ENCODE data around the gene PEX11G. TPM values are rescaled to one million over a fixed set of nuclear protein-coding genes. Genes with fewer than 3 reads are reported as not detected.

PEX11G gene
- total RNA-seq, 1 donor from 2014 or later, result 2.7 TPM

DNA sequence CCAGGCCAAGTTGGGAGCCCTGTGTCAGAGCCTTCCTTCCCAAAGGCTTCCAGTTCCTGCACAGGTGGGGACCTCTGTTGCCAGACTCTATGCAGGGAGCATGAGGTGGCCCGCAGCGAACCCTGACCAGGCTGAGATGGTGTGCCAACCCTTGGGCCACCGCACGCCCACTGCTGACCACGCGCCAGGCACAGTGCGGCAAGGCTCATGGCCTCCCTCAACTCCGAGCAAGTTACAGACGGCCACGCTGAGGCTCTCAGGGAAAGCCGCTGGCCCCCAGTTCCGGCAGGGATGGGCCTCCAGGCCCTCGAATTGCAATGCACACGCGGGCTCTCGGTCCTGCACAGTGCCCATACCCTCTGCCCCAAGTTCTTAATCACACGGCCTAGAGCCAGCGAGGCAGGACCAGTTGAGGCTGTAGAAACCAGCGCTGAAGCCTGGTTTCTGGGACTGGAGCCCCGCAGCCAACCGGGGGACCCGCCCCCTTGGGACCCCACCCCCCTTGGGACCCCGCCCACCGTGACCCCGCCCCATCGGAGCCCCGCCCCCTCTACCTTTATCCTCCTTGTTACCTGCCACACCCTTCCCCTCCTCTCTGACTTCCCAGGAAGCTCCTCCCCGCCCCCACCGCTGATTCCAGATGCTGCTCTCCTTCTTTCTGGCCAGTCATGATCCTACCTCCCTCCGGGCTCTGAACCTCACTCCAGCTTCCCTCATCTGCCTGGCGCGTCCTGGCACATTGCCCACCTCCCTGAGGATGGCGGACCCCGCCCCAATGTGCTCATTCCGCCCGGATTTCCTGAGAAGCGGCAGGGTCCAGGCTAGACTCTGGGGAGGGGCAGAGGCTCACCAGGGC, 6.0 kb downstream of the PEX11G start:
- TF ChIP-seq POLR2AphosphoS5 (IDR thresholded peaks at IDR 0.05; ENCODE audit: insufficient read depth in 1 of 2, low read depth in 1 of 2) (no peak), POLR2A (IDR thresholded peaks at IDR 0.05) (no peak)
- TF ChIP-seq, protein P1, sequence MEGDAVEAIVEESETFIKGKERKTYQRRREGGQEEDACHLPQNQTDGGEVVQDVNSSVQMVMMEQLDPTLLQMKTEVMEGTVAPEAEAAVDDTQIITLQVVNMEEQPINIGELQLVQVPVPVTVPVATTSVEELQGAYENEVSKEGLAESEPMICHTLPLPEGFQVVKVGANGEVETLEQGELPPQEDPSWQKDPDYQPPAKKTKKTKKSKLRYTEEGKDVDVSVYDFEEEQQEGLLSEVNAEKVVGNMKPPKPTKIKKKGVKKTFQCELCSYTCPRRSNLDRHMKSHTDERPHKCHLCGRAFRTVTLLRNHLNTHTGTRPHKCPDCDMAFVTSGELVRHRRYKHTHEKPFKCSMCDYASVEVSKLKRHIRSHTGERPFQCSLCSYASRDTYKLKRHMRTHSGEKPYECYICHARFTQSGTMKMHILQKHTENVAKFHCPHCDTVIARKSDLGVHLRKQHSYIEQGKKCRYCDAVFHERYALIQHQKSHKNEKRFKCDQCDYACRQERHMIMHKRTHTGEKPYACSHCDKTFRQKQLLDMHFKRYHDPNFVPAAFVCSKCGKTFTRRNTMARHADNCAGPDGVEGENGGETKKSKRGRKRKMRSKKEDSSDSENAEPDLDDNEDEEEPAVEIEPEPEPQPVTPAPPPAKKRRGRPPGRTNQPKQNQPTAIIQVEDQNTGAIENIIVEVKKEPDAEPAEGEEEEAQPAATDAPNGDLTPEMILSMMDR (IDR thresholded peaks at IDR 0.05), result no peak
- H3K36me3 ChIP-seq, result no peaks in the 10 kb centered on the region
- H3K4me1 ChIP-seq, result peaks cover 30% of the 10 kb centered on the region
- H3K27me3 ChIP-seq, result no peaks in the 10 kb centered on the region
- no peaks in the 10 kb centered on the region for H3K9me3 ChIP-seq
- H3K4me3 ChIP-seq, result no peak overlapping the region
- DNase-seq (ENCODE audit: extremely low spot score in 2 of 2), result no peak
- peak overlapping the region; percentile 15 for H3K27ac ChIP-seq
- intact Hi-C loops (cut with DNase I), result no loop called here

DNA sequence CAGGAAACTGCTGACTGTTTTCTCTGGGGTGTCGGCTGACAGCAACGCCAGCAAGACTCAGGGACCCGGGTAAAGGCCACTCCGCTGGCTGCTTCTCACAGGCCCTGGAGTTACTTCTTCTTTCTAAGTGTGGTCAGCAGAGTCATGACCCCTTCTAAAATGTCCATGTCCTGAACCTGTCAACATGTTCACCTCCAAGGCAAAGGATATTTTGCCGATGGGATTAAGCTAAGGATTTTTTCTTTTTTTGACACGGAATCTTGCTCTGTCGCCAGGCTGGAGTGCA, 7.9 kb downstream of the PEX11G start:
- DNase-seq (ENCODE audit: extremely low spot score in 2 of 2), result no peak
- no peaks in the 10 kb centered on the region for H3K9me3 ChIP-seq
- H3K27me3 ChIP-seq, result no peaks in the 10 kb centered on the region
- H3K4me3 ChIP-seq, result no peak overlapping the region
- peaks cover 30% of the 10 kb centered on the region for H3K4me1 ChIP-seq
- no peak overlapping the region for H3K27ac ChIP-seq
- no peaks in the 10 kb centered on the region for H3K36me3 ChIP-seq
- no peak for TF ChIP-seq POLR2AphosphoS5 (IDR thresholded peaks at IDR 0.05; ENCODE audit: insufficient read depth in 1 of 2, low read depth in 1 of 2)
- TF ChIP-seq, protein P1 (IDR thresholded peaks at IDR 0.05), result no peak
- no peak for TF ChIP-seq POLR2A (IDR thresholded peaks at IDR 0.05)
- intact Hi-C loops (cut with DNase I), result no loop called here

DNA sequence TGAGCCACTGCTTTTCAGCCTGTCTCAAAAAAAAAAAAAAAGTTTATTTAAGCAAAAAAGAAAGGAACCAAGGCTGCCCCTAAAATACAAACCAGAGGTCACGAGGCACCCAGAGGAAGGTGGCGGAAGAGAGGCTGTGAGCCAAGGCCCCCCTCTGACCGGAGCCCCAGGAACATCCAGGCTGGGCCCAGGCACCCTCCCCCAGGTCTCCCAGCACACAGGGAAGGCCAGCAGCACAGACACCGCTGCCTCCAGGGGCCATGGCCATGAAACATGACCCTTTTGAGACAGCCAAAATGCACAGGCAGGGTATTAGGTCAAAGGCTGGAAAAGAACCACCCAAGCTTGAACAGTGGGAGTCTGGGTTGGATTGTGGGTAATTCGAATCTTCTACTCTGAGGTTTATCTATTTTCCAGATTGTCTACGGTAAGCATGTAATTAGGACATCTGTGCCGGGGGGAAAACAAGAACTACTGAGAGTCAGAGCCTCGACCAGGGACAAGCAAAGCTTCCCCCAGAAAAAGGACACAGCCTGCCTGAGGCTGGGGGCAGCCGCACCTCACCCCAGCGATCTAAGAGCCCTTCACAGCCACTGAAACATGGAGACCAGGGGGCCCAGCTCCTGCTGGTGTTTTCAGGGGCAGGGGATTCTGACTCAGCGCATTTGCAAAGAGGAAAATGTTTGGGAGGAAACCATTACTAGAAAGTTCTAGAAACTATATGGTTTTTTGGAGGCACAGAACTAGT, 8.4 kb downstream of the PEX11G start:
- TF ChIP-seq POLR2AphosphoS5 (IDR thresholded peaks at IDR 0.05; ENCODE audit: insufficient read depth in 1 of 2, low read depth in 1 of 2), result no peak
- TF ChIP-seq POLR2A (IDR thresholded peaks at IDR 0.05), result no peak
- TF ChIP-seq, protein P1 (IDR thresholded peaks at IDR 0.05), result no peak
- no peak for DNase-seq (ENCODE audit: extremely low spot score in 2 of 2)
- Histone ChIP-seq H3K36me3 (no peaks in the 10 kb centered on the region), H3K4me1 (peaks cover 30% of the 10 kb centered on the region), H3K27ac (no peak overlapping the region), H3K4me3 (no peak overlapping the region), H3K27me3 (no peaks in the 10 kb centered on the region), H3K9me3 (no peaks in the 10 kb centered on the region)
- intact Hi-C loops (cut with DNase I), result no loop called here

DNA sequence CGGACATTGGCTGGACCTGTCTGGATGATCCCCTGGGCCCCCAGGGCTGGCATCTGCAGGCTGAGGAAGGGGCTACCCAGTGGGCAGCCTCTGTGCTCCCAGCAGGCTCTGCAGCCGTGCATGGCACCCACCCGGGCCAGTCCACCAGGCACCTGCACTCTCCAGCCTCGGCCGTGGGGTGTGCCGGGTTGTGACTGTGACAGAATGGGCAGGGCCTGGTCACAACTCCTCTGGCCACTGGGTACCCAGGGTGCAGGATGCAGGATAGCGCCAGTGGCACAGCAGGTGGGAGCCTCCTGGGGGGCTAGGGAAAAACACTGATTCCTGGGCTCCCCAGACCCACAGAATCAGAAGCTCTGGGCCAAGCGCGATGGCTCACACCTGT, 10.0 kb downstream of the PEX11G start:
- intact Hi-C loops (cut with DNase I), result no loop called here
- no peaks in the 10 kb centered on the region for H3K36me3 ChIP-seq
- H3K9me3 ChIP-seq, result no peaks in the 10 kb centered on the region
- no peaks in the 10 kb centered on the region for H3K27me3 ChIP-seq
- TF ChIP-seq, protein P1 (IDR thresholded peaks at IDR 0.05), result no peak
- TF ChIP-seq POLR2AphosphoS5 (IDR thresholded peaks at IDR 0.05; ENCODE audit: insufficient read depth in 1 of 2, low read depth in 1 of 2) (no peak), POLR2A (IDR thresholded peaks at IDR 0.05) (no peak)
- no peak overlapping the region for H3K27ac ChIP-seq
- H3K4me3 ChIP-seq, result no peak overlapping the region
- H3K4me1 ChIP-seq, result peaks cover 30% of the 10 kb centered on the region
- no peak for DNase-seq (ENCODE audit: extremely low spot score in 2 of 2)

Data from vagina (tissue), 2 donors.